ENCODE results near the gene SLK.

The SLK gene

DNA sequence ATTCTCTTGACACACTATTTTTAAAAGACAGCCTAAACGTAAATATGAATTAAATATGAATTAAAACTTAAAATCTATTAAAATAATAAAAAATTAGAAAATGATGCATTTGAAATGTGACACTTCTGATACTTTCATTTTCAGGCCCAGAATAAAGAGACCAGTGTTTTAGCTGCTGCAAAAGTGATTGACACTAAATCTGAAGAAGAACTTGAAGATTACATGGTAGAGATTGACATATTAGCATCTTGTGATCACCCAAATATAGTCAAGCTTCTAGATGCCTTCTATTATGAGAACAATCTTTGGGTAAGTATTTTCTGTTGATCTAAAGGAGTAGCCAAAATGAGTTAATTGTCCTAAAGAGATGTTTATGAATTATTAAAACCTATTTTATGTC lies 23.6 kb downstream of the SLK start:
- no peak for DNase-seq (ENCODE audit: low spot score)

DNA sequence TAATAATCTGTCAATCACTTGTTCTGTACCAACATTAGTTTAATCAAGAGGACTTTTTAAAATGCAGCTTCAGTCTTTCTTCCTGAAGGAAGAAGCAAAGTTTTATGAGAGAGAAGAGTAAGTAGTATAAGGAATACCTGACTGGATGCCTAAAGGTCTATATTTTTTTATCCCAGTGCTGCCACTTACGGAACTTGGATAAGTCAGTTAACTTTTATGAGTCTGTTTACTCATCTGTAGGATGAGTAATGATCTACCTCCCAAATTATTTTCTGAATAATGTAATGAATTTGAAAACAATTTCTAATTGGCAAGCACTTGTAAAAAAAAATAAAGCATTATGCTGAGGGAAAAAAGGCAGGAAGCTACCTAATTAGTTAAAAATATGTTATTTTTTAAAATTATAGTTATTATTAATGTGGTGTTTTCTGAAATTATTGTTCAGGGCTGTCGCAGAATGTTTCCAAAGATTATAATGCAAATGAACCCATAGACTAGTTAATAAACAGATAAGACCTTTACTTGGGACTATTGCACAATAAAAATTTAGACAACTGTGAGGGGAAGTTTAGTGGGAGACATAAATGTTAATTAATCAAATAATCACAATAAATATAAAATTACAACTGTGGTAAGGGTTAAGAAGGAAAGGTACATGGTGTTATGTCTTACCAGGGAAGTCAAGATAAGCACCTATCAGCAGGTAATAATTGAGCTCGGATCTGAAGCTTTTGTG lies 24.6 kb downstream of the SLK start:
- DNase-seq (ENCODE audit: low spot score): no peak

DNA sequence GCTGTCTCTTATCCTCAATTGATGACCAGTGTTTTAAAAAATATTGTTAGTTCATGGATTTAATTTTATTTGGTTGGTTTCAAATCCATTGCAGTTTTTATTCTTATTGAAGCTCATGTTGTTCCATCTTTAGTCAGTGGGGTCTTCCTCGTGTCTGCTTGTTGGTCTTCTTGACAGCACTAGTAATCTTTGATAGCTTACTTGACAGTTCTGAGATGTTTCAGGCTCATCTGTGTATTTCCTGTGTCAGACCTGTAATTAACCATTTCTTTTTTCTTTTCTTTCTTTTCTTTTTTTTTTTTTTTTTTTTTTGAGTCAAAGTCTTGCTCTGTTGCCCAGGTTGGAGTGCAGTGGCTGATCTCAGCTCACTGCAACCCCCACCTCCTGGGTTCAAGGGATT lies 28.2 kb downstream of the SLK start:
- DNase-seq (ENCODE audit: low spot score): no peak

DNA sequence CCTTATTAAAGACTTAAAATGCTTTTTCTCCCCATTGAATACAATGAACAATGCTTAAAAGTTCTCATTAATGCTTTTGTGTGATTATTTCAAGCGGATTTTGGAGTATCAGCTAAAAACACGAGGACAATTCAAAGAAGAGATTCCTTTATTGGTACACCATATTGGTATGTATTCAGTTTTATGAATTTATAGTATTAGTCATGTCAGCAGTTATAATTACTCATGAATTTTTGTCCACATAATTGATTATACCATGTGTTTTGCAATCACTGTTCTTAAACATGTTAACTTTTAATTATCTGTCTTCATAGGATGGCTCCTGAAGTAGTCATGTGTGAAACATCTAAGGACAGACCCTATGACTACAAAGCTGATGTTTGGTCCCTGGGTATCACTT lies 31.9 kb downstream of the SLK start:
- no peak for DNase-seq (ENCODE audit: low spot score)

DNA sequence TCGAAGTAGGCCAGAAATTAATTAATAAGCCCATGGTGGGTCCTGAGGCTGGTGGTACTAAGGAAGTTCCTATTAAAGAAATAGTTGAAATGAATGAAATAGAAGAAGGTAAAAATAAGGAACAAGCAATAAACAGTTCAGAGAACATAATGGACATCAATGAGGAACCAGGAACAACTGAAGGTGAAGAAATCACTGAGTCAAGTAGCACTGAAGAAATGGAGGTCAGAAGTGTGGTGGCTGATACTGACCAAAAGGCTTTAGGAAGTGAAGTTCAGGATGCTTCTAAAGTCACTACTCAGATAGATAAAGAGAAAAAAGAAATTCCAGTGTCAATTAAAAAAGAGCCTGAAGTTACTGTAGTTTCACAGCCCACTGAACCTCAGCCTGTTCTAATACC lies 36.0 kb downstream of the SLK start:
- no peak for DNase-seq (ENCODE audit: low spot score)

DNA sequence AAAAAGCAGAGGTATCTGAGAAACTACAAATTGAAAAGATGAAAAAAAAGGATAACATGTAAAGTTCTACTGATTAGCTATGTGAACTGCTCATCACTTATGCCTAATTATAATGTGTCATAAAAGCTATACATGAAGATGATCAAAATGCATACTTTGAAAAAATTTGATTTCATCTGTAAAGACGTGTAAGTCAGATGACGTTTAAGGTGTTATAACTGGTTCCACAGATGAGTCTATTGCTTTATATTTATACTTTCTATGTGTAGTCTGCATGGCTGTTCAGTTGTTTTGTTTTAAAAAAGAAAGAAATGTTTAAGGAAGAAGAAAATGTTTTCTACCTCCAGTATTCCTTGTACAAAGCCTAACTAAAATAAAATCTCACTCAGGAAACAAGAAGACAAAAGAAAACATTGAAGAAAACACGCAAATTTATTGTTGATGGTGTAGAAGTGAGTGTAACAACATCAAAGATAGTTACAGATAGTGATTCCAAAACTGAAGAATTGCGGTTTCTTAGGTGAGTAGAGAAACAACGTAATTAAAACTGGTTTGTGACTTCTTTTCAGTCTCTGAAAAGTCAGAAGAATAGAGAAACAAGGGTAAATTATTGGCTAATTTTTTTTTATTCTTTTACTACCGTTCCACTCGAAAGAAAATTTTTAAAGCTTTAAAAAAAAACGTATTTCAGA lies 38.4 kb downstream of the SLK start:
- no peak for DNase-seq (ENCODE audit: low spot score)

DNA sequence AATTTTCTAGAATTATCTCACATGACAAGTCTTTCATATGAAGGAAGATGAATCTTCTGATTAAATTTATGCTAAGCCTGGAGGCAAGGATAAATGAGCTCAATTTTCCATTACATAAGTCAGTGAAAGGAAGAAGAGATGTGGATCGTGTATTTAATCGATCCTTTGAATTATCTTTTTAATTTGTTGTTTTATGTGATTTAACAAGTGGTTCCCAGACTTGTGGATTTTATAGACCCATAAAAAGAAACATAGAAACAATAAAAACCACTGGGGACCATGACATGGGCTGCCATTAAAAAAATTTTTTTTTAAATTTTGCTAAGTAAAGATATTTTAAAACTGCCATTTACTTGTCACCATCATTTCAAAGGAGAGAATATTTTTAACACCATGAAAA lies 45.0 kb downstream of the SLK start:
- DNase-seq (ENCODE audit: low spot score): no peak

DNA sequence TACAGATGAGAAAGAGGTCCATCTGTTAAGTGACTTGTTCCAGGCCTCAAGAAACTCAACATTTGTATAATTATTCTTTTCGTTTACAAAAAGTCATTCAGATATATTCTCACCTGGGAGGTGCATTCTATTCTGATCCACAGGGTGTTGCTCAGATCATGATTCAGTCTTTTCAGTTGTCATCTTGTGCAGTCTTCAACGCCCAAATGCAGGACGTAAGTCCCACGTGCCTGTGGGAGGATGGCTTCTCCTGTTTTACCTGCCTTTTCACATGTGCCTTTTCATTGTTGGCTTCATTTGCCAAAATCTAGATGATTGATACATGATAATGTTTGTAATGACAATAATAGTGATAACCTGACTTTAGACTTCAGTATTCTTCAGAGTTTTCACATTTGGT lies 46.5 kb downstream of the SLK start:
- no peak for DNase-seq (ENCODE audit: low spot score)

DNA sequence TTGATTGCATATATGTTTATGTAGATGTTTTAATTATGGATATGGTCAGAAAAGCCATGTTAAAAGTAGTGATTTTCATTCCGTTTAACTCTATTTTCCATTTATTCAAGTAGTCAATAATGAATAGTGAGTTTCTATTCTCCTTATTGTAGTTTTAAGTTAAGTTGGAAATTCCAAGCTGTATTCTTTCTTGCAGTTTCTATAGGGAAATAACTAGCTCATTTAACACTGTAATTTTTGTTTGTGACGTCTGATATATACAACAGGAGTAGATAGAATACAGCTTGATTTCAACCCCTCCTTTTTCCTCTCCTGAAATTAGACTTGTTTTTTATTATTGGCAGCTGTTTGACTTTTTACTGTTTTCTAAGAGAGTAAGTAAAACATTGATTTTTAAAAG lies 47.2 kb downstream of the SLK start:
- DNase-seq (ENCODE audit: low spot score): no peak

DNA sequence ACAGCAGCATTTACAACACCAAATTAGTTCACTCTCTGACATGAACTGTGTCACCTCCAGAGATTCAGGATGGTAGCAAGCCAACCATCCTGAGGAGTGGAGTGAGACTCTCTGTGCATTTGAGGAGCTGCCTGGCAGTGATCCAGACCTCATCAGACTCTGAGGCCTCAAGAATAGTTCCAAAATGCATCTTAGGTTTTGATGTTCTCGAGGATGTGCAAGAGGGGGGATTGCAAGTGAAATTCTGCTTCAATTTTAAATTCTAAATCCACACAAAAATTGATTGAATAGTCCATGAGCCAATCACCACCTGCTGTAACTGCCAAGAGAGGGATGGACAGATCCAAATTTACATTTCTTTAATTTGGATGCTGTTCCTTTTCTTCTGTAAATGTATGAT lies 49.7 kb downstream of the SLK start:
- DNase-seq (ENCODE audit: low spot score): no peak

DNA sequence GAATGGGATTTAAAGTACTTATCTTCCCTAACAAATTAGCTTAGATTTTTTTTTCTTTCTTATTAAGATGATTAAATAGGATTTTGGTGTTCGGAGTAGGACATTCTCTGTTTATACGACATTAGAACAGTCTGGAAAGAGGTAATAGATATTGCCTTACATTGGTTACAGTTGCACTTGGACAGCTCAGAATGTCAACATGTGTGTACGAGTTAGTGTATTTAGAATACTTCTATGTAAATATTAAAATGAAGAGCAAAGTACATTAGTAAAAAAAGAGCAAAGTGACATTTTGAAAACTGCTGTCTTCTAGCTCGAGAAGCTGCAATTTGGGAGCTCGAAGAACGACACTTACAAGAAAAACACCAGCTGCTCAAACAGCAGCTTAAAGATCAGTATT lies 51.5 kb downstream of the SLK start:
- no peak for DNase-seq (ENCODE audit: low spot score)

DNA sequence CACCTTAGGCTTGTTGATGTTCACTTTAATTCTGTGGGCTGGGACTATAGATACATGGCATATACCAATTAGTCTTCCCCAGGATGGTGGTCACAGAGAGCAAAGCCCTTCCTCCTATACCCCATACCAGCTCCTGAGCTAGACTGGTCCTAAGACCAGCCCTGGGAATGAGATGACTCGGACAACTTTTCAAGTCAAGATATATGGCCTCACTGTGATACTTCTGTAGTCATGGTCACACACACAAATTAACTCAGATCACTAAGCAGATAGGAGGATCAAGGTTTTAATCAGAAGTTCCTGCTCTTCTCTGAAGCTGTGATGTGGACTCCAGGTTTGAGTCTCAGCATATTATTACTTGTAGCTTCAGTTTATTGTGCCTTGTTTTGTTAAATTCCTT lies 53.1 kb downstream of the SLK start:
- no peak for DNase-seq (ENCODE audit: low spot score)

DNA sequence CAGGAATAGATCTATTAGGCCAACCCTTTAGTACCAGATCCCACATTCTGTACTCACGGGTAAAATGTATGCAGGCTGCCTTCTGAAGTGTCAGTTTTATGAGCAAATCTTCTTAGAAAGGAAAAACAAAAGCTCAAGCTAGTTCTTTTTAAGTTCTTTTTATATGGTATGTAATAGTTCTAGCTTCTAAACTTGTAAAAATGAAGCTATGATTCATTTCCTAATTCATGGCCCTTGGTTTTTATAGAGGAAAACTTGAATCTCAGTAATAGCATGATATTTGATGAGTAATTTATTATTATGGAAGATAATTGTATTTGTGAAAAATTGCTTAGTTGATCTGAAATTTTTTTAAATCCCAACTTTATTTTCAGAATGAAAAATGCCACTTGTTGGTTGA lies 54.3 kb downstream of the SLK start:
- peak; percentile 38 for DNase-seq (ENCODE audit: low spot score)

DNA sequence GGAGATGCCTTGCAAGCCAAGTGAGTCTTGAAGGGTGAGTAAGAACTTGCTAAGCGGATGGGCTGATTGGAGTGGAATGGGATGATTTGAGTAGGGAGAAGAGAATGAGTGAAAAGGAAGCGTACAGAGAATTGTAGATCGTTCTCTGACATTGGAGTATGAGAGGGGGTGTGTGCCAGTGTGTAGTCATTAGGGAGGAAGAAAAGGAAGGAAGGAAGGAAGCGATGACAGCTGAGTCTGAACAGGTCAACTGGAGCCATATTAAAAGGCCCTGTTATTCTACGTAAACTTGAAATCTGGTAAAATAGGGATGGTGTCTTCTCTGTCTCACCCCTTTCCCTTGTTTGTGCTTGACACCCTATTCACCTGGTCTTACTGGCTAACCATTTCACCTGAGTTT lies 55.1 kb downstream of the SLK start:
- DNase-seq (ENCODE audit: low spot score): peak; percentile 59

DNA sequence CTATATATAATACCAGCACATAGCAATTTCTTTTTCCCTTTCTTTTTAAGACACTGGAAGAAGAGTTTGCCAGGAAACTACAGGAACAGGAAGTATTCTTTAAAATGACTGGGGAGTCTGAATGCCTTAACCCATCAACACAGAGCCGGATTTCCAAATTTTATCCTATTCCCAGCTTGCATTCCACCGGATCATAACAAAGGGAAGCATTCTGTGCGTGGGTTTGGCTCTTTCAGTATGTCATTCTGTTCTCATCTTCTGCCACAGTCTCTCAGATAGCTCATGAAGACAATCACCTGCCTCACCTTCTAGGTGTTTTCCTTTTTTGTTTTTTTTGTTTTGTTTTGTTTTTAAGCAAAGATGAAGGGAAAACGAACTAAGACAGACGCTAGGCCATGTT lies 58.6 kb downstream of the SLK start:
- no peak for DNase-seq (ENCODE audit: low spot score)

DNA sequence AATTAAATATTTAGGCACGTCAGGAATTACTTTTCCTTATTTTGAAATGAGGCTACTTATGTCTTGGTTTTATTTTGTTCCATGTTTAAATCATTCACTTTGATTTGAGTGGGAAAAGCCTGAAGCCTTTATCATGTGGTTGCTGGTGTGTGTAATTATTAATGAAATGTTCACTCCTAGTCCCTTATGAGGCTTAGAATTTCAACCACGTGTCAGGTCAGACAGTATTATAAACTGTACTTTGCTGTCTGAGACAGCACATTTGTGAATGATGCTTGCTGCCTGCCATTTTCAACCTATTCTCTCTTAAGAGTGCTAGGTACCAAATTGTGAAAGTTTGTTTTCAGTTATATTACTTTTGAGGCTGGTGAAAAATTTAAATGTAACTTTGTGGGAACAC lies 59.8 kb downstream of the SLK start:
- DNase-seq (ENCODE audit: low spot score): no peak

DNA sequence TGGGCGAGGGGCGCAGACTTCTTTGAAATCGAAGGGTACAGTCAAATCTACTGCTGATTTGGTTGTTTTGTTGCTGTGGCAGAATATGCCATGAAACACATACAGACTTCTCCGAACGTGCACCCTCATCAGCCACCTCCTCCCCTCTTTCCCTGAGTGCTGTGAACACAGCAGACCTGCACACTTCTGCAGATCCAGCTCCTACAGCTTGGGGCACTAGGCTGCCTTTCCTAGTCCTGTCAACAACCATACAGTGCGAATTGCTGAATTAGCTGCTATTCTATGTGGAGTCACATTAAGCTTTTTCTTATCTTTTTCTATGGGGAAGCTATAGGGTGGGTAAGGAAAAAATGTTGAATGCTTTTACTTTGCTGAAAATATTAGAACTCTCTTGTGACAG lies 61.2 kb downstream of the SLK start:
- DNase-seq (ENCODE audit: low spot score): no peak

DNA sequence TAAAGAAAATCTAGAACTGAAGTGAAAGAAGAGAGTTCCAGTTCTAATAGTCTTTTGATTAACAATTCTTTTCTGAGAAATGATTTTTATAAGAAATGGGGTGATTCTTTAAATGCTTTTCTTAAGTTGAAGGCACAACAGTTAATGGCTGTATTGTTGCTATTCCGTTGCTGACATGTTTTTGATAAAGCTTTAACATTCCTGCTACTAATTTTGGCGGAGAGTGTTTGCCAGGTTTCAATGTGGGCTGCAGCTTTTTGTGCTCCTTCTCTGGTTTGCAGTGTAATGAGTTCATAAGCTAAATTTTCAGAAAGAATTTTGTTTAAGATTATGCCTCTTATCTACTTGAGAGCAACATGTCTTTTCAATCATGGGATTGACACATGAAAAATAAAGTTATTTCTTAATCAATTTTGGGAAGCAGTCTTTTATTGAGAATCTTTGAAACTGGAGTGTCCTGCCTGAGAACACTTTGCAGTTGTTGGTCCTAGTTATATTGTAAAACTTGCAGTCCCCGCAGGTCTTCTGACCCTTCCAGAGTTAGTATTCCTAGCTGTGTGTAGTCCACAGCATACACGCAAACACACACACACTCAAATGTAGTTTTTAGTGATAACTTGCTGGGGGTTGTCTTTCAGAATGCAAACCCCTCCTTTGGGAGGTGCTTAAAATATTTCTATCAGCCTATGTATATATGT lies 62.0 kb downstream of the SLK start:
- no peak for DNase-seq (ENCODE audit: low spot score)

DNA sequence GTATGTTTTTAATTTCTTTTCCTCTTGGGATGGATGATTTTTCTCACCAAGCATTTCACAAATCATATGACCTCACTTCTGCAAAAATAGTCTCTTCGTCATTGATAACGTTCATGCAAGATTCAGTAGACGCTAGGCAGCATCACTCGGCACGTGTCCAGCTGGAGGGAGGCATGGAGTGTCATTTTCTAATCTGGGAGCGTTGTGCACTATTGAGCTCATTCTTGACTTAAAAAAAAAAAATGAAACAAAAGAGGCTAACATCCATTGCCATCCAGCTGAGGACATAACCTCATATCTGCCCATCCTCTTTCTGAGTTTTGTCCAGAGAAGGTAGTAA lies 62.6 kb downstream of the SLK start:
- no peak for DNase-seq (ENCODE audit: low spot score)

DNA sequence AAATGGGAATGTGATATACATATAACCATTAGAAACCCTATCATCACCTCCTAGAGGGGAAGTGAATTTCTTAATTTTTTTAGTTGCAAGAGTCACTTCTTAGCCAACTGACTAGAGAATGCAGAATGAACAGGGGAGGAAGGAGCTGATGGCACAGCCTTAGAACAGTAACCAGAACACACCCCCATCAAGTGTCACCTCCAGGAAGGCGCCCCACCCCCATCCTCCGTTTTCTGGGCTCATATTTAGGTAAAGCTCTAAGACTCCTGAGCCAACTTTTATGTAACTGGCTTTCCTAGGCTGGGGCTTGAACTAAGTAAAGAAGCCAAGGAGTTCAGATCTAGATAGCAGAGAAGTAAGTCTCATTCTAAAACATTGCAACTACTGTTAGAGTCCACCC lies 64.7 kb downstream of the SLK start:
- no peak for DNase-seq (ENCODE audit: low spot score)

DNA sequence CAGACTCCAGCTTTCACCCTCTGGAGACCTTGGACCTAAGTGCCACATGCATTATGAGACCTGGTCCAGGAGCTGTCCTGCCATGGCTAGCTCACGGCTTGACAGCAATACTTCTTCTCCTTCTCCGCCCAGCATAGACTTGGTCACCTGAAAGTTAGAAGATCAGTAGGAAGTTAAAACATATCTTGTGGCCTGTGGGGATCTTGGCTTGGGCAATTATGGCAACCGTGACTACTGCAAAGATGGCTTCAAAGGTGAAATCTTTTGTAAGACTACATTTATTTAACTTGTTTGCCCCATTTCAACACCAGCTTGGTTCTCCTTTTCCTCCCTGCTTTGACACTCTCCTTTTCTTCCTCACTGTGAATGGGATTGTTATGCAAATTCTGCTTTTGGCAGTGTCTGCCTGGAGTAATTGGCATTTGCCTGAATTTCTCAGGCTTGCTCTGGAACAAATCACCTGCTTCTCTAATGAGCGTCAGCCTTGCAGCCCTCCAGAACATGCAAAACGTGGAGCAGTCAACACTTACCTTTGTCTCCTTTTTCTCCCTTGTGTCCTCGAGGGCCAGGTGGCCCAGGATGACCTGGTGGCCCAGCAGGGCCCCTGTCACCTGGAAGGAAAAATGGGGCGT lies 65.3 kb downstream of the SLK start:
- no peak for DNase-seq (ENCODE audit: low spot score)

DNA sequence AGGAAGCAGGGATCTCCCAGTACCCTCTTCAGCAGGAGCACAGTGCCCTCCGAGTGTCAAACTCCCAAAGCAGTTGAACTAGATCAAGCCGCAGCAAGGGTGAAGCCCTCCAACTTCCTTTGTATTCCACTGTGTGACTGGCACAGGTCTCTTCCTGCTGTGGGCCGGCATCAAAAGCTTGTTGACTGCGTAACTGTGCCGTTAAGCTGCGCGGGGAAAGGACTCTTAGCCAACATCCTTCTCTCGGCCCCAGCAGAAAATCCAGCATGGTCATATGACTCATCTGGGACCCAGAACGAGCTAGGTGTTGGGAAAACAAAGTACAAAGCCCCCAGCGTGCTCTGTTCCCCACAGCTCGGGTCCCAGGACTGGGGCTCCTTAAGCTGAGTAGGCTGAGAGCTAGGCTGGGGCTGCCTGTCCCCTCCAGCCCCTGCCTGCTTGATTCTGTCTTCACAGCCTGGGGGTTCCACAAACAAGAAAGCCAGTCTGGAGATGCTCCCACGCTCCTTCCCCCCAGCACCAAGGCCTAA lies 66.5 kb downstream of the SLK start:
- no peak for DNase-seq (ENCODE audit: low spot score)

DNA sequence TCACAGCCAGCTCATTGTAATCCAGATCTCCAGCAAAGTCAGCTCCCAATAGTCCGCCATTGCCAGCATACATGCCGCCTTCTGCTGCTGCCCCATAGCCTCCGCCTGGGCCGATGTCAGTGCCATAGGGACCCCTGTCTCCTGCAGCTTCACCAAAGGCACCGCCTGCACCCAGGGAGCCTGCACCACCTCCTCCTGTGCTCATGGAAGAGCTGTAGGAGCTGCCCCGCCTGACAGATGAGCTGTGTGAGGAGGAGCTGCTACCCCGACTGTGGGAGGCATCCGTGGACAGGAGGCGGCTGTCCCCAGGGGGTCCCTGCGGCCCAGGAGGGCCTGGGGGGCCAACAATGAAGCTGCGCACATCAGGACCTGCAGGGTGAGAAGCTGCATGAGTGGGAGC lies 67.0 kb downstream of the SLK start:
- no peak for DNase-seq (ENCODE audit: low spot score)

Data from kidney capillary endothelial cell (primary cell).